ENCODE data around the gene SLC45A1.
A peak's percentile ranks its signal among the peaks of the same experiment; 100 is the strongest.
"Not testable (repeated sequence)": the region's sequence is repeated elsewhere in the genome, so short reads cannot be mapped to it uniquely, and the experiment has no call there.

Gene SLC45A1

GRCh38 chr1:8317647-8318381, at the start of gene SLC45A1:
TSS of gene SLC45A1 (plus strand) at chr1:8318114. CDS start at chr1:8324330, 6,216 bp downstream.
- DNase-seq: peak; percentile 82 to 84

DNA sequence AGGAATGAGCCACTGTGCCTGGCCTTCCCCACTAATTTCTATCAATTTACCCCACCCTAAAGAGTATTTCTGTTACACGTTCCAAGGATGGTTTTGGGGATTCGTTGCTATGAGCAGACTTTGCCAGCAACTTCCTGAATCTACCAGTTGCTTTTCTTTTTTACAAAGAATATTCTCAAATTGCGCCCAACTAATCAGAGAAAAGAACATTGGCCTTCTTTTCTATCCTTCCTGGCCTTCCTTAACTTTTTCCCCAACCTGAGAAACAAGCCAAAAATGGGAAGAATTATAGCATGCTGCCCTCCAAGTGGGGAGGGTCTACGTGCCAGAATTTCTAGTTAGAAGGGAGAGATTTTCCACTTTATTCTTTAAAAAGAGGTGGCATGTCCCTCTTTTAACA, 44.9 kb upstream of the SLC45A1 start:
- DNase-seq: no peak

DNA sequence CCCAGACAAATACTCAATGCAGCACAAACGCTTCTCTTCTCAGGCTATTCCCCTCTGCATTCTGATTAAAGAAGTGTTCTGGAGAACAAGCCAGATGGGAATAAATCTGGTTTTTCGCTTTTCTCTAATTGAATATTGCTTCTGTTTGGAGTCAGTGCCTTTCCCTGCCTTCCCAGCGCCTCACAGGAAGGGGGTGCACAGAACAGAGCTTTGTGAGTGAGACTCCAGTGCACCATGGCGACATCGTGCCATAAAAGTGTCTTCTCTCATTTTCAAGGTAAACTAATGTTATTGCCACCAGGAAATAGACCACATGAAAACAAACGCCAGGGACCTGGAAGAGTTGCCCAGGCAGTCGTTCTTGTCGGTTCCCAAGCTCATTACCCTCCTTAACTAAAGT, 43.6 kb upstream of the SLC45A1 start:
- no peak for DNase-seq

- DNase-seq: no peak
Observed at GRCh38 chr1:8276173-8276914, 41.6 kb upstream of the SLC45A1 start.

- no peak for DNase-seq
Observed at GRCh38 chr1:8276932-8277331, 41.0 kb upstream of the SLC45A1 start.

GRCh38 chr1:8278677-8279076, 39.2 kb upstream of the SLC45A1 start:
- DNase-seq: not testable (repeated sequence)

- DNase-seq: no peak
Observed at GRCh38 chr1:8281843-8282509, 35.9 kb upstream of the SLC45A1 start.

DNA sequence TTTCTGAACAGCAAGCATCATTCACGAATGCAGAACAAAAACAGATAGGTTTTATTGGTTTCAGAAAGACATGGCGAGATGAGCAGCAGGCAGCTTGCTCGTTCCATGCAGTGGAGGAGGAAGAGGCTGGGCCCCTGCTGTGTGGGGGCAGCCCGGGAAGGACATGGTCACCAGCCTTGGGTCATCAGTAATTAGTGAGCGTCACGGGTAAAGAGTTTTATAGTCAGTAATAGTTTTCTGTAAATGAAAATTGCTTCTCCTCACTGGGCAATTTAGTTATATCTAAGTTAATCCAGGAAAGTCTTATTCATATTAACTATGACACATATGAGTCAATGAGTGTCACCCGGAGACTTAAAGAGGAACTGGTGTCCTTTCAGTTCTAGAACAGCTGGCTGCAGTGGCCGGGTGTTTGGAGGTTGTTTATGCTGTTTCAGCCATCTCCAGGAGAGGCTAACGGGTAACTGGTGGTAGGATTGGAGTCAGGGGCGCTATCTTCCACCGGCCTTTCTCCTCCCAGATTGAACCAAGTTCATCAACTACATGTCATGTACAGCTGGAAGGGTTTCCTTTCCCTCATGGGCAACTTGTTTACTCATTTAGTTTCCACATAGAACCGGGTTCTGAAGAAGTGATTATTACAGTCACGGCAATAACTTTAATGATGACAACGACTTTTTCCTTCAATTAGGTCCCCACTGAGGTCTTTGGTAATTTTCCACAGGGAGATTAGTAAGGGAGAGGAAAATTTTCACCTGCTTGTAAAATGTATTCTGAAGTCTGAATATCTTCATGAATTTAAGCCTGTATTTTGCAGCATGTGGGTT, 34.6 kb upstream of the SLC45A1 start:
- DNase-seq: peak; percentile 35 to 39

DNA sequence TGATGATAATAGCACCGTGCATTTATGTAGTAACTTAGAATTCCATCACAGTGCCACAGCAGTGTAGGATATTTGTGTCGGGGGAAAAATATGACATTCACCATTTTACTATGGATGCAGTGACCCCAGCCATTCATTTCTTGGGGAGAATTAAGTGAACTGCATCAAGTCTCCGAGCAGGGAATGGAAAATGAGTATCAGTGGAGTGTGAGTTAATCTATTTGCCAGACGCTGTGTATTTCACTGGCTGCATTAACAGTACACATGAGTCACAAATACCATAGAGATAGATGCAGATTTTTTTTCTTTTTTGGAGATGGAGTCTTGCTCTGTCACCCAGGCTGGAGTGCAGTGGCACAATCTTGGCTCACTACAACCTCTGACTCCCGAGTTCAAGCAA, 33.8 kb upstream of the SLC45A1 start:
- no peak for DNase-seq

DNA sequence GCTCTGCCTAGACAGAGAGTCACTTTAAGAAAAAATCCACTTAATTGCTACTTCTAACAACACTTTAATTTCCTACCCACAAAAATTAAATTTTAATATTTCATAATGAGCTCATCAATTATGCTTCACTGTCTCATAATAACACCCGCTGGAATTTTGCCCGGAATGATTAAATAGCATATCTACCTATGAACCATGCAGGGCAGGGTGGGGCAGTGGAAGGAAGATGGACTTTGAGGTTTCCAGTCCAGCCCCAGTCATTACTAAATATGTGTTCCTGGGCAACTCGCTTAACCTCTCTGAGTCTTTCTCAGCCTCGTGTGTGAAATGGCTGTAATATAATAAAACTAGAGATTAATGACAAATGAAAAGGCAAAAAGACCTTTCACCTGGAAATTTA, 32.8 kb upstream of the SLC45A1 start:
- DNase-seq: no peak

GRCh38 chr1:8285965-8286364, 31.9 kb upstream of the SLC45A1 start:
- DNase-seq: no peak

- DNase-seq: no peak
Observed at GRCh38 chr1:8293118-8293517, 24.8 kb upstream of the SLC45A1 start.

DNA sequence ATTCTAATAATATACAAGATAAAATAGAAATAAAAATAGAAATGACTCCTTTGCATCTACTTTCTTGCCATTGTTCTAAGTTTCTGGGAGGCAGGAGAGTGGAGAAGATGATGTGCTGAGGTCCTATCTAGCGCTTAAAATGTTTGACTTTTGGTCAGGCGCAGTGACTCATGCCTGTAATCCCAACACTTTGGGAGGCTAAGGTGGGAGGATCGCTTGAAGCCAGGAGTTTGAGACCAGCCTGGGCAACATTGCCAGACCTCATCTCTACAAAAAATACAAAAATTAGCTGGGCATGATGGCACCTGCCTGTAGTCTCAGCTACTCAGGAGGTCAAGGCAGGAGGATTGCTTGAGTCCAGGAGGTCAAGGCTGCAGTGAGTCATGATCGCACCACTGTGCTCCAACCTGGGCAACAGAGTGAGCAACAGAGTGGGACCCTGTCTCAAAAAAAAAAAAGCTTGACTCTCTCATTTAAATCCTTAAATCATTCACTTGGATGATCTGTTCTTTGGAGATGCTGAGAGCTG, 24.2 kb upstream of the SLC45A1 start:
- DNase-seq: no peak

DNA sequence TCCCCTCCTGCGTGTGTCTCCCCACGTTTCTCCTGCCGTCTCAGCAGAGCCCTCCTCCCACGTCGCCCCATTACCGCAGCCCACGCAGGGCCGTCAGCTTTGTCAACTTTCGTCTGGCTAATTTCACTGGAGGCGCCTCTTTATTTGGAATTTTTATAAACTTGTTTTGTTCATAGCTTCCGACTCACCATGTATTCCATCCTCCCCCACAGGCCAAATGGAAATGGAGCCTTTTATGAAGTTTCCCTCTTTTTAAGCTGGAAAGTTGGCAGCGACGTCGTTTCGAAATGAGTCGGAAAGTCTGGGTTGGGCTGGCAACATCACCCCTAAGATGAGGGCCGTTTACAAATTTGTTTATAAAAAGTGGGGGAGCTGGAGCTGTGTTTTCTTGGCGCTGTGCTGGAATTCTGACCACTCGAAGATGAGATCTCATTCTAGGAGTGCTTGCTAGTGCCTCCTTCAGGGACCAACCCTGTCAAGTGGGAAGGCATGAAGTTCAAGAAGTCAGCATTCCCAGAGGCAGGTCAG, 23.7 kb upstream of the SLC45A1 start:
- no peak for DNase-seq

DNA sequence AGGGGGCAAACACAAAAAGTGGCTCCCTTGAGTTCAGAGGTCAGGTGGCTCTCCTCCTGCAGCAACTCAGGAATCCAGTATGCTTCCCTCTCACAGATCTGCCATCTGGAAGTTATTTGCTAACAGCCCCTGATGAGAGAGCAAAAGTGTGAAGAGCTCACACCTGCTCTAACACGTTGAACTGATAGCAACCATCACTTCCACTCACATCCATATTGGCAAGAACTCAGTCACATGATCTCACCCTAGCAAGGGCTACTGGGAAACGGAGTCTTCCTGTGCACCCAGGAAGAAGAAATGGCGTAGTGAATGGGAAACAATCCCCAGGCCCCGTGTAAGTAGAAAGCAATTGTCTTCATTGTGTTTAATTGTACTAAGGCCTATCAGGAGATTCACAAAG, 20.7 kb upstream of the SLC45A1 start:
- no peak for DNase-seq

DNA sequence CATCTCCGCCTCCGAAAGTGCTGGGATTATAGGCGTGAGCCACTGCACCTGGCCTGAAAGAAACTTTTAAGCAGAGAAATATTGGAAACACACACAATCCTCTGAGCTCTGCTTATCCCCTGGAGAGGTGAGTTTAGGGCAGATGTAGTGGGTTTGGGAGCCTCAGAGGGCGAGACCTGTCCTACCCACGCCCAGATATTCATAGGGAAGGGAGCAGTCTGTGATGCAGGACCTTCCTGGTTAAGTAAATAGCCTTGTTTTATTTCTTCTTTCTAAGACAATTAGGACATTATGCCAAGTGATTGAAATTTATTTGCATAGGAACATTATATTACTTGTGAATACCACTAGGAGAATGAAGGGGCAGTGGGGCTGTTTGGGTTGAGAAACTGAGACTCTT, 18.0 kb upstream of the SLC45A1 start:
- DNase-seq: no peak

- DNase-seq: no peak
Observed at GRCh38 chr1:8302081-8302956, 15.6 kb upstream of the SLC45A1 start.

GRCh38 chr1:8303141-8303540, 14.8 kb upstream of the SLC45A1 start:
- no peak for DNase-seq

- no peak for DNase-seq
Observed at GRCh38 chr1:8303876-8304275, 14.0 kb upstream of the SLC45A1 start.

DNA sequence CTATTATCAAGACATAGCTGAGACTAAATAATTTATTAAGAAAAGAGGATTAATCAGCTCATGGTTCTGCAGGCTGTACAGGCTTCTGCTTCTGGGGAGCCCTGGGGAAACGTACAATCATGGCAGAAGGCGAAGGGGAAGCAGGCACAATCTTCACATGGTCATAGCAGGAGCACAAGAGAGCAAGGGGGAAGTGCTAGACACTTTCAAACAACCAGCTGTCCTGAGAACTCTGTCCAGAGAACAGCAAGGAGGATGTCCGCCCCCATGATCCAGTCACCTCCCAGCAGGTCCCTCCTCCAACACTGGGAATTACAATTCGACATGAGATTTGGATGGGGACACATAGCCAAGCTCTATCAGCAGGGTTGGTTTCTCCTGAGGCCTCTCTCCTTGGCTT, 10.3 kb upstream of the SLC45A1 start:
- no peak for DNase-seq

DNA sequence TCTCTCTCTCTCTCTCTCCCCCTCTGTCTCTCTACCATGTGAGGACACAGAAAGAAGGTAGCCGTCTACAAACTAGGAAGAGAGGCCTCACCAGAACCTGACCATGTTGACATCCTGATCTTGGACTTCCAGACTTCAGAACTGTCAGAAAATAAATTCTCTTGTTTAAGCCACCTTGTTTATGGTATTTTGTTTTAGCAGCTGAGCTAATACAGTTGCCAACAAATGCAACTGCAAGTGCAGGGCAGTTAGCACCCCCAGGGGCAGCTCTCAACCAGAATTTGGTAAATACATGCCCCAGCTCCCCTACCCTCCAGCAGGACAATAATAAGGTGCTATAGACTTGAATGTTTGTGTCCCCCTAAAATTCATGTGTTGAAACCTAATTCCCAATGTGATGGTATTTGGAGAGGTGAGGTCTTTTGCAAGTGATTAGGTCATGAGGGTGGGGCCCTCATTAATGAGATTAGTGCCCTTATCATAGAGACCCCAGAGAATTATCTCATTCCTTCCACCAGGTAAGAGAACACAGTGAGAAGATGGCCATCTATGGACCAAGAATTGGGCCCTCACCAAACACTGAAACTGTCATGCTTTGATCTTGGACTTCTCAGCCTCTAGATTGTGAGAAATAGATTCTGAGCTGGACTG, 6.7 kb upstream of the SLC45A1 start:
- DNase-seq: no peak

All from activated CD4-positive, alpha-beta T cell treated with anti-CD3 and anti-CD28 coated beads, Interleukin-2, amount 50 U/mL, for 48 hours (primary cell).